HEK293T (cell line): Measurements from ENCODE around the gene NINL.

ENCODE experiments used
- CTCF ChIA-PET: fragments of 350-600 bp; formaldehyde crosslinking; extraction: SDS; loops from one replicate; lab custom pipeline; 2021; ENCODE audit warnings: antibody characterized with exemption, inconsistent platforms; lab: Yijun Ruan, JAX
- POLR2A ChIA-PET: fragments of 350-600 bp; formaldehyde crosslinking; extraction: SDS; loops from one replicate; lab custom pipeline; 2020; ENCODE audit warnings: antibody characterized with exemption, inconsistent platforms; lab: Yijun Ruan, JAX
- DNase-seq: peaks from one replicate; pipeline ENCODE4 v3.0.0; 2012; ENCODE audit warnings: mixed read lengths; ENCODE audit errors: extremely low spot score
- ARNT ChIP-seq: fragments of 450-650 bp; IDR thresholded peaks from 2 replicates; pipeline ENCODE4 v1.6.1; 2017; ENCODE audit warnings: mild to moderate bottlenecking
- BHLHE40 ChIP-seq: fragments of 450-650 bp; IDR thresholded peaks from 2 replicates; pipeline ENCODE4 v1.6.1; 2016; ENCODE audit warnings: mild to moderate bottlenecking, moderate library complexity, borderline replicate concordance
- CTBP1 ChIP-seq: fragments of 450-650 bp; IDR thresholded peaks from 2 replicates; pipeline ENCODE4 v1.6.1; 2016; ENCODE audit warnings: borderline replicate concordance
- ELF4 ChIP-seq: fragments of 450-650 bp; IDR thresholded peaks from 2 replicates; pipeline ENCODE4 v1.6.1; 2017; ENCODE audit warnings: antibody characterized with exemption
- FOXA1 ChIP-seq: fragments of 450-650 bp; IDR thresholded peaks from 2 replicates; pipeline ENCODE4 v1.6.1; 2016; ENCODE audit warnings: mild to moderate bottlenecking
- FOXK2 ChIP-seq: fragments of 450-650 bp; IDR thresholded peaks from 2 replicates; pipeline ENCODE4 v1.6.1; 2016; ENCODE audit warnings: mild to moderate bottlenecking
- FOXM1 ChIP-seq: fragments of 450-650 bp; IDR thresholded peaks from 2 replicates; pipeline ENCODE4 v1.6.1; 2017; ENCODE audit warnings: mild to moderate bottlenecking, borderline replicate concordance
- HDGF ChIP-seq: fragments of 450-650 bp; IDR thresholded peaks from 2 replicates; pipeline ENCODE4 v1.6.1; 2017; ENCODE audit warnings: antibody characterized with exemption, borderline replicate concordance
- L3MBTL2 ChIP-seq: fragments of 450-650 bp; conservative IDR thresholded peaks from 2 replicates; pipeline ENCODE4 v1.6.1; 2016; ENCODE audit warnings: mild to moderate bottlenecking
- LEF1 ChIP-seq: fragments of 450-650 bp; IDR thresholded peaks from 2 replicates; pipeline ENCODE4 v1.6.1; 2017; ENCODE audit warnings: mild to moderate bottlenecking, borderline replicate concordance
- NFRKB ChIP-seq: fragments of 450-650 bp; IDR thresholded peaks from 2 replicates; pipeline ENCODE4 v1.6.1; 2016; ENCODE audit warnings: mild to moderate bottlenecking, moderate library complexity
- PKNOX1 ChIP-seq: fragments of 450-650 bp; IDR thresholded peaks from 2 replicates; pipeline ENCODE4 v1.6.1; 2016
- SP1 ChIP-seq: fragments of 450-650 bp; IDR thresholded peaks from 2 replicates; pipeline ENCODE4 v1.6.1; 2017
- SUZ12 ChIP-seq: fragments of 450-650 bp; IDR thresholded peaks from 2 replicates; pipeline ENCODE4 v1.6.1; 2016; ENCODE audit warnings: mild to moderate bottlenecking
- TARDBP ChIP-seq: fragments of 450-650 bp; IDR thresholded peaks from 2 replicates; pipeline ENCODE4 v1.6.1; 2016
- ZNF384 ChIP-seq: fragments of 450-650 bp; IDR thresholded peaks from 2 replicates; pipeline ENCODE4 v1.6.1; 2016

The NINL gene

GRCh38 chr20:25481235-25481917 lies 104.0 kb downstream of the NINL start:
- ChIA-PET CTCF (no interaction called here), POLR2A (no interaction called here)
- DNase-seq, result no peak
- TF ChIP-seq FOXM1, result no peak
- no peak for TF ChIP-seq FOXA1
- no peak for TF ChIP-seq TARDBP
- no peak for TF ChIP-seq SUZ12
- no peak for TF ChIP-seq FOXK2
- no peak for TF ChIP-seq PKNOX1
- TF ChIP-seq NFRKB, result no peak

GRCh38 chr20:25480797-25481196 lies 104.5 kb downstream of the NINL start:
- POLR2A ChIA-PET, result no interaction called here

GRCh38 chr20:25480156-25480555 lies 105.2 kb downstream of the NINL start:
- ChIA-PET CTCF (no interaction called here), POLR2A (no interaction called here)
- TF ChIP-seq FOXM1 (no peak), FOXA1 (no peak), BHLHE40 (no peak), CTBP1 (no peak), SP1 (no peak), L3MBTL2 (no peak), TARDBP (no peak), LEF1 (no peak), ZNF384 (no peak), ELF4 (no peak), SUZ12 (no peak), PKNOX1 (no peak), HDGF (no peak), FOXK2 (no peak), ARNT (no peak)

More at GRCh38 chr20:25480797-25481196, 104.5 kb downstream of the NINL start:
- CTCF ChIA-PET, result no interaction called here
- DNase-seq, result no peak
- TF ChIP-seq TARDBP, result no peak
- TF ChIP-seq PKNOX1, result no peak
- TF ChIP-seq HDGF, result no peak
- TF ChIP-seq FOXA1, result no peak
- TF ChIP-seq L3MBTL2, result no peak
- no peak for TF ChIP-seq NFRKB
- TF ChIP-seq BHLHE40, result no peak
- TF ChIP-seq FOXM1, result no peak
- TF ChIP-seq LEF1, result no peak
- TF ChIP-seq FOXK2, result no peak
- no peak for TF ChIP-seq SUZ12
- TF ChIP-seq SP1, result no peak
- no peak for TF ChIP-seq ELF4

GRCh38 chr20:25479638-25480037 lies 105.7 kb downstream of the NINL start:
- CTCF ChIA-PET, result no interaction called here
- TF ChIP-seq FOXK2, result no peak
- TF ChIP-seq PKNOX1, result no peak
- no peak for TF ChIP-seq ARNT
- no peak for TF ChIP-seq ZNF384
- no peak for TF ChIP-seq SP1
- no peak for TF ChIP-seq CTBP1
- no peak for TF ChIP-seq FOXA1
- no peak for TF ChIP-seq LEF1
- TF ChIP-seq TARDBP, result no peak
- TF ChIP-seq BHLHE40, result no peak
- no peak for TF ChIP-seq ELF4
- no peak for TF ChIP-seq SUZ12
- TF ChIP-seq FOXM1, result no peak
- POLR2A ChIA-PET, result no interaction called here
- DNase-seq, result no peak

More at GRCh38 chr20:25480156-25480555, 105.2 kb downstream of the NINL start:
- DNase-seq, result no peak

- POLR2A ChIA-PET, result no interaction called here
- no peak for DNase-seq
- no peak for TF ChIP-seq HDGF
- no peak for TF ChIP-seq FOXK2
- no peak for TF ChIP-seq TARDBP
- TF ChIP-seq ZNF384, result no peak
- no peak for TF ChIP-seq LEF1
- no peak for TF ChIP-seq FOXA1
- no peak for TF ChIP-seq ARNT
- TF ChIP-seq FOXM1, result no peak
- no peak for TF ChIP-seq PKNOX1
- TF ChIP-seq L3MBTL2, result no peak
- TF ChIP-seq SP1, result no peak
- TF ChIP-seq NFRKB, result no peak
- TF ChIP-seq BHLHE40, result no peak
- TF ChIP-seq SUZ12, result no peak
- TF ChIP-seq ELF4, result no peak
- TF ChIP-seq CTBP1, result no peak
- CTCF ChIA-PET, result no interaction called here
These were observed 106.3 kb downstream of the NINL start for GRCh38 chr20:25478889-25479568.
